Activated naive CD8-positive, alpha-beta T cell treated with anti-CD3 and anti-CD28 coated beads, Interleukin-2, amount 50 U/mL, for 24 hours (primary cell): ENCODE data around the gene USH1G.
"Not testable (repeated sequence)": the region's sequence is repeated elsewhere in the genome, so short reads cannot be mapped to it uniquely, and the experiment has no call there.

Experiments
- ATAC-seq: fragments of 150-1000 bp; cut with Tn5 transposase; one replicate; pipeline ENCODE4 v1.10.0; 2021
- DNase-seq: peaks from one replicate; pipeline ENCODE4 v3.0.0; 2021
- H3K27ac Mint-ChIP-seq: one replicate; pipeline ENCODE4 v1.8.0; 2021; ENCODE audit warnings: mild to moderate bottlenecking, mixed read lengths
- H3K27me3 Mint-ChIP-seq: one replicate; pipeline ENCODE4 v1.8.0; 2021; ENCODE audit warnings: mixed read lengths
- H3K36me3 Mint-ChIP-seq: one replicate; pipeline ENCODE4 v1.8.0; 2021; ENCODE audit warnings: low read depth, mixed read lengths
- H3K4me1 Mint-ChIP-seq: one replicate; pipeline ENCODE4 v1.8.0; 2021; ENCODE audit warnings: mixed read lengths
- H3K4me3 Mint-ChIP-seq: one replicate; pipeline ENCODE4 v1.8.0; 2021; ENCODE audit warnings: mild to moderate bottlenecking, moderate library complexity, mixed read lengths
- H3K9me3 Mint-ChIP-seq: one replicate; pipeline ENCODE4 v1.8.0; 2021; ENCODE audit warnings: mixed read lengths

The USH1G gene

DNA sequence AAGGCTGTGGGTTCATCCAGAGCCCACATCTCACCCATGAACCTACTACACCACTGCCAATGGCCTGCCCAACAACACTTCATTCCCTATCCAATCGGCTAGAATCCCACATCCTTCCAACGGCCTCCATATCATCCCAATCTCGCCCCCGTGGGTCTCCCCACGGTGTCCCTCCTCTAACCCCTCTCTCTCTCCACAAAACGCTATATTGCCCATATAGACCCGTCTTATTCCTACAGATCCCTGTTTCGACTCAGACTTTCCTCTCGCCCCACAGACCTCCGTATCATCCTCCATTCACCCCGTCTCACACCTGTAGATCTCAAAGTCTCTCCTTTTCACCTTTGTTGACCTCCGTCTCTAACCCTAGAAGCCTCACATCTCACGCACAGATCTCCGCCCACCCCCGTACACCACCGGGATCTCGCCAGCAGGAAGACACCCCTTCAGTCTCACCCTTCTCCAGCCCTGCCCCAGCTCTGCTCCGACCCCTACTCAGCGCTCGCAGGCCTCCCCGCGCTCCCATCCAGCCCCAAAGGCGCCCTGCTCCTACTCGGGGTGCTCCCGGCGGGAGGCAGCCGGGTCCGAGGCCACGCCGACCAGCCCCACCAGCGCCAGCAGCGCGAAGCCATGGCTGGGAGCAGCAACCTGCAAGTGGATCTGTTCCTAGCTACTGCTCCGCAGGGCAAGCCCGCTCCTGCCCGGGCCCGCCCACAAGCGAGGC lies 50.6 kb downstream of the USH1G start, which contains the start of gene FDXR:
TSS of gene FDXR (minus strand) at position 682 of the 724 bp plus-strand sequence. CDS start at position 632, 50 bp downstream.
- peak within 1 kb of the TSS; percentile 87 for H3K27ac Mint-ChIP-seq
- ATAC-seq (peak; percentile 16), DNase-seq (no peak)
- peak within 1 kb of the TSS; percentile 97 for H3K4me3 Mint-ChIP-seq
- H3K9me3 Mint-ChIP-seq, result no peaks in the 10 kb centered on the region
- H3K27me3 Mint-ChIP-seq, result peaks cover 3% of the 10 kb centered on the region
- peaks cover 21% of the 10 kb centered on the region for H3K4me1 Mint-ChIP-seq
- H3K36me3 Mint-ChIP-seq, result no peaks in the 10 kb centered on the region

DNA sequence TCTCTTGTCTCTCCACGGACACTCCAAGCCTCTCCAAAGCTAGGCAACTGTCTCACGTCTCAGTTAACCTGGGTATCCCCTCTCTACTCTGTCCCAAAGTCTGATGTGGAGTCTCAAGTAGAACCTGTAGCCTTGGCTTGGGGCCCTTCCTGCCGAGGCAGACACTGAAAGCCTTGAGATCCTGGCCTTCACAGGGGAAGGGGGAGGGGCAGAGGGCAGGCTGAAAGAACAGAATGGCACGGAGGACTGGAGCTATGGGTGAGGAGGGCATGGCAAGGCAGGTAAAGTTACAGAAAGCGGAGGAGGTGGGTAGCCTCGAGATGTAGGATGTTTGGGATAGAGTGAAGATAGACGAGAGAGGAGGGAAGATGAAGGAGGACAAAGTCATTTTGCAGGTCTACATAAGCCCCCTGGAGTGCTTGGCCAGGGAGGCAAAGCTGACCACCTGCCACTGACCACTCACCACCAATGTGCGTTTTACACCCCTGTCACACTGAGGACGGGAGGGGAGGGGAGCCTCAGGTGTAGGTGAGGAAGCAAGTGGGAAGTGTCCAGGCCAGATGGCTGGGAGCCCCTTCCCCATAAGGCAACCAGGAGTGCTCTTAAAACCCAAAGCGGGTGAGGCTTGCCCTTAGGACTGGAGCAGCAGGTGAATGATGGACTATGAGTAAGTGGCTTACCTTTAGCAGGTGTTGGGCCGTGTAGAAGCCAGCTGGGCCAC lies 51.5 kb downstream of the USH1G start:
- peaks cover 21% of the 10 kb centered on the region for H3K4me1 Mint-ChIP-seq
- DNase-seq (no peak), ATAC-seq (no peak)
- no peak overlapping the region for H3K27ac Mint-ChIP-seq
- H3K4me3 Mint-ChIP-seq, result peak overlapping the region; percentile 97
- no peaks in the 10 kb centered on the region for H3K36me3 Mint-ChIP-seq
- H3K9me3 Mint-ChIP-seq, result no peaks in the 10 kb centered on the region
- peaks cover 3% of the 10 kb centered on the region for H3K27me3 Mint-ChIP-seq

DNA sequence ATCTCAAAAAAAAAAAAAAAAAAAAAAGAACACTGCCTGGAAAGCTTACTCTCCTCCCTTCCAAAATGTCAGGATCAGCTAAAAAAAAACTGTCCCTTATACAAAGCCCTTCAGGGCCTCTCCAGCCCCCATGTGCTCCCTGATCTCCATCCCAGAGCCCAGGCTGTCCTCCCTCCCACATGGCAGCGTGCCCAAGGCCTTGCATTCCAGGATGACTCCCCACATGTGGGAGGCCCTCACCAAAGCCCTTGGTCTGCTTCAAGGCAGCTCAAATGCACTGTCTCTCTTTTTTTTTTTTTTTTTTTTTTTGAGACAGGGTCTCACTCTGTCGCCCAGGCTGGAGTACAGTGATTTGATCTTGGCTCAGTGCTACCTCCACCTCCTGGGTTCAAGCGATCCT lies 52.5 kb downstream of the USH1G start:
- H3K4me3 Mint-ChIP-seq, result no peak overlapping the region

DNA sequence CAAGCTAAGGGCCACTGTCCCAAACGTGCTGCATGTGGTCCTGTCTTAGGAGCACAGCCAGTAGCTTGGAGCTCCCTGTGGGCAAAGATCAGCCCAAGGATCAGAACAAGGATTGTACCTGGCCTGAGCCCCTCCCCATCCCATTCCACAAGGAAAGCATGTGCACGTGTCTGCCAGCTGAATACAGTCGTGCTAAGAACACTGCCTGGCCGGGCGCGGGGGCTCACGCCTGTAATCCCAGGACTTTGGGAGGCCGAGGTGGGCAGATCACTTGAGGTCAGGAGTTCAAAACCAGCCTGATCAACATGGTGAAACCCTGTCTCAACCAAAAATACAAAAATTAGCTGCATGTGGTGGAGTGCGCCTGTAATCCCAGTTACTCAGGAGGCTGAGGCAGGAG lies 53.0 kb downstream of the USH1G start:
- not testable (repeated sequence) for H3K27ac Mint-ChIP-seq, H3K27me3 Mint-ChIP-seq, H3K4me3 Mint-ChIP-seq, DNase-seq, ATAC-seq, H3K9me3 Mint-ChIP-seq, H3K36me3 Mint-ChIP-seq
- peaks cover 17% of the 10 kb centered on the region for H3K4me1 Mint-ChIP-seq

More for the DNA sequence above, 52.5 kb downstream of the USH1G start:
- no peak overlapping the region for H3K27ac Mint-ChIP-seq
- ATAC-seq (no peak), DNase-seq (no peak)
- H3K9me3 Mint-ChIP-seq, result no peaks in the 10 kb centered on the region
- H3K27me3 Mint-ChIP-seq, result peaks cover 3% of the 10 kb centered on the region
- H3K4me1 Mint-ChIP-seq, result peaks cover 21% of the 10 kb centered on the region
- no peaks in the 10 kb centered on the region for H3K36me3 Mint-ChIP-seq

- ATAC-seq (no peak), DNase-seq (no peak)
- Mint-ChIP-seq H3K27ac (no peak overlapping the region), H3K4me1 (peaks cover 14% of the 10 kb centered on the region), H3K27me3 (peaks cover 3% of the 10 kb centered on the region), H3K9me3 (no peaks in the 10 kb centered on the region), H3K4me3 (no peak overlapping the region), H3K36me3 (no peaks in the 10 kb centered on the region)
These were observed 54.2 kb downstream of the USH1G start for GRCh38 chr17:74868908-74869255.

- no peak overlapping the region for H3K4me3 Mint-ChIP-seq
- DNase-seq (no peak), ATAC-seq (no peak)
- H3K4me1 Mint-ChIP-seq, result peaks cover 11% of the 10 kb centered on the region
- H3K27me3 Mint-ChIP-seq, result peaks cover 3% of the 10 kb centered on the region
- no peaks in the 10 kb centered on the region for H3K9me3 Mint-ChIP-seq
- no peaks in the 10 kb centered on the region for H3K36me3 Mint-ChIP-seq
- H3K27ac Mint-ChIP-seq, result no peak overlapping the region
These were observed 54.7 kb downstream of the USH1G start for GRCh38 chr17:74868251-74868907.

GRCh38 chr17:74866198-74866835 lies 56.7 kb downstream of the USH1G start:
- peaks cover 5% of the 10 kb centered on the region for H3K4me1 Mint-ChIP-seq
- H3K9me3 Mint-ChIP-seq, result no peaks in the 10 kb centered on the region
- H3K36me3 Mint-ChIP-seq, result no peaks in the 10 kb centered on the region
- peaks cover 9% of the 10 kb centered on the region for H3K27me3 Mint-ChIP-seq
- H3K27ac Mint-ChIP-seq, result no peak overlapping the region
- ATAC-seq (no peak), DNase-seq (no peak)
- H3K4me3 Mint-ChIP-seq, result no peak overlapping the region
